Left lung (tissue), 10 donors: ENCODE results near the gene FUT6. TPM values are rescaled to one million over a fixed set of nuclear protein-coding genes. Genes with fewer than 3 reads are reported as not detected.

Experiments used
- ATAC-seq: fragments of 200-7000 bp; cut with Tn5 transposase; one replicate; pipeline ENCODE4 v1.9.1; 2020; ENCODE audit warnings: moderate library complexity
- DNase-seq, 4 donors: peaks; one replicate each; pipeline ENCODE4 v3.0.0-alpha.2; 2013 to 2020
- H3K27ac ChIP-seq, 2 donors: fragments of 200-600 bp; sonication (generic) in 1 of 2; one replicate each; pipeline versions ENCODE4 v1.5.0 to v1.8.0; 2020 to 2021
- H3K27me3 ChIP-seq, 2 donors: fragments of 200-600 bp; sonication (generic) in 1 of 2; one replicate each; pipeline versions ENCODE4 v1.5.0 to v1.8.0; 2020 to 2021
- H3K36me3 ChIP-seq, 2 donors: fragments of 200-600 bp; sonication (generic) in 1 of 2; one replicate each; pipeline versions ENCODE4 v1.5.0 to v1.8.0; 2020 to 2021
- H3K4me1 ChIP-seq, 2 donors: fragments of 200-600 bp; one replicate each; pipeline ENCODE4 v1.8.0; 2021
- H3K4me3 ChIP-seq, 2 donors: fragments of 200-600 bp; sonication (generic) in 1 of 2; one replicate each; pipeline versions ENCODE4 v1.5.0 to v1.8.0; 2020 to 2021; ENCODE audit warnings: mild to moderate bottlenecking in 1 of 2
- H3K9me3 ChIP-seq, 2 donors: fragments of 200-600 bp; sonication (generic) in 1 of 2; one replicate each; pipeline versions ENCODE4 v1.5.0 to v1.8.0; 2020 to 2021
- intact Hi-C, 2 donors: fragments of 100-400 bp; cut with DNase I; formaldehyde crosslinking; loops; one replicate each; pipeline versions ENCODE4 v1.11.2 to v1.14.2; 2022
- polyA plus RNA-seq, 6 donors: library from polyadenylated mRNA; unstranded; fragments of 120-200 nt; gene quantifications; one replicate each; pipeline ENCODE4 v1.2.1, GENCODE V29; 2013; ENCODE audit not compliant: insufficient read length in 6 of 6
- total RNA-seq, 2 donors: library from RNA; stranded (reverse); fragmentation: NEBNext Ultra II Directional; extraction: Animal tissue kit (Norgen Biotek cat#: 25700); gene quantifications; one replicate each; pipeline ENCODE4 v1.2.1, GENCODE V29; 2021
- TF ChIP-seq, protein P1 (sequence below), 2 donors: fragments of 200-600 bp; sonication (generic) in 1 of 2; IDR thresholded peaks; one replicate each; pipeline versions ENCODE4 v1.5.0 to v1.8.0; 2021; ENCODE audit warnings: antibody characterized with exemption in 2 of 2
- donor health status: DM: no; HTN: yes; CAD: no.
- donor health status: DM: no; HTN: no; CAD: no.

The FUT6 gene
- total and polyA plus RNA-seq, 8 donors = 0.32 to 0.87 (median 0.70) TPM

DNA sequence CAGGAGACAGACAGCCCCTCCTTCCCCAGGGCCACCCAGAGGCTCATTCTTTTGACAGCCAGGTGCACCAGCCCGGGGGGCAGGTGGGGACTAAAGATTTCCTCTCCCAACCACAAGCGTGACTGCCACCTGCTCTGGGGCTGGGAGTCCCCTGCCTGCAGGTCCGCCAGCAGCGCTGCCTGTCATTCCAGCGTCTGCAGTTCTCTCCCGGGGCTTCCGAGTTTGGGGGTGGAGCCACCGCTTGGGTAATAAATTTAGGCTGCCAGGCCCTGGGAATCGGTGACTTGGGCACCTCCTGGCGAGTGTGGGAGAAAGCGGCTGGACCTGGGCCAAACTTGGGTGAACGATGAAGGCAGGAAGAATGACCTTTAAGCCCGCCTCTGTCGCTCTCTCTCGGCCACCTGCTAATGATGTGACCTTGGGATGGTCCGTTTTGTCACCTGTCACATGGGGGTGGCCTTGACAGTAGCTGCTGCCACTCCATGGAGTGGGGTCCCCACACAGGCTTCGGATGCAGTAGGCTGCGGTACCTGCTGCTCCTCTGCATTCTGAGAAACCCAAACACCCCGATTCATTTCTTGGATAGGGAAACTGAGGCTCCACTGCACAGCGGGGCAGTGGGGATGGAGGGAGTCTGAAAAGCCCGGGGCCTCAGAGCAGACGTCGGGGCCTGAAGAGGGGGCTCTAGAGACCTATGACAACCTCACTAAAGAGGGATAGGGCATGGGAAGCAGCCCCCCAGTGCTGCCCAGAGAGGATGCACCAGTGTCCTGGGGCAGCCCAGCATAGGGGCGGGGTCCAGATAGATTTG, 12.8 kb downstream of the FUT6 start:
- H3K27ac ChIP-seq = no peak overlapping the region
- DNase-seq = peak in 2 of 4 donors; percentile 58 to 59
- peaks cover 0 to 74% of the 10 kb centered on the region in 2 donors for H3K27me3 ChIP-seq
- no peaks in the 10 kb centered on the region for H3K36me3 ChIP-seq
- peaks cover 0 to 29% of the 10 kb centered on the region in 2 donors for H3K4me1 ChIP-seq
- intact Hi-C loops = no loop called here
- no peaks in the 10 kb centered on the region for H3K9me3 ChIP-seq
- TF ChIP-seq, protein P1, sequence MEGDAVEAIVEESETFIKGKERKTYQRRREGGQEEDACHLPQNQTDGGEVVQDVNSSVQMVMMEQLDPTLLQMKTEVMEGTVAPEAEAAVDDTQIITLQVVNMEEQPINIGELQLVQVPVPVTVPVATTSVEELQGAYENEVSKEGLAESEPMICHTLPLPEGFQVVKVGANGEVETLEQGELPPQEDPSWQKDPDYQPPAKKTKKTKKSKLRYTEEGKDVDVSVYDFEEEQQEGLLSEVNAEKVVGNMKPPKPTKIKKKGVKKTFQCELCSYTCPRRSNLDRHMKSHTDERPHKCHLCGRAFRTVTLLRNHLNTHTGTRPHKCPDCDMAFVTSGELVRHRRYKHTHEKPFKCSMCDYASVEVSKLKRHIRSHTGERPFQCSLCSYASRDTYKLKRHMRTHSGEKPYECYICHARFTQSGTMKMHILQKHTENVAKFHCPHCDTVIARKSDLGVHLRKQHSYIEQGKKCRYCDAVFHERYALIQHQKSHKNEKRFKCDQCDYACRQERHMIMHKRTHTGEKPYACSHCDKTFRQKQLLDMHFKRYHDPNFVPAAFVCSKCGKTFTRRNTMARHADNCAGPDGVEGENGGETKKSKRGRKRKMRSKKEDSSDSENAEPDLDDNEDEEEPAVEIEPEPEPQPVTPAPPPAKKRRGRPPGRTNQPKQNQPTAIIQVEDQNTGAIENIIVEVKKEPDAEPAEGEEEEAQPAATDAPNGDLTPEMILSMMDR (IDR thresholded peaks at IDR 0.05) = no peak
- H3K4me3 ChIP-seq = peak overlapping the region in 1 of 2 donors; percentile 47
- ATAC-seq = no peak

DNA sequence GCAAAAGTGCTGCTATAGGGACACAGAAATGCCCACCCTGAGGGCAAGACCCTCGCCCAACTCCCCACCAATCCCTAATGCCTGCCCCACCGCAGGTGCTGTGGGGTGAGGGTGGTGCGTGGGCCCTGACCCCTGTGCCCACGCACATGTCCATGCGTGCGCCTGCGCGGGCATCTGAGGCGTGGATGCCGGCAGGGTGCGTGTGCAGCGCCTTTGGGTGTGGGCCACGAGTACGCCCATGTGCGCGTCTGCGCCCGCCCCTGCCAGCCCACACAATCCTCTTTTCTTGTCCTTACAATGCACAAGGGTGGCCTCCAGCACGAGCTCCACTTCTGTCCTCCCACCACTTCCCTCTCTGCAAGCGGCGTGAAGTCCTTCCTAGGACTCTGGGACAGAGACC, 14.3 kb downstream of the FUT6 start:
- Histone ChIP-seq H3K4me1 (peaks cover 0 to 29% of the 10 kb centered on the region in 2 donors), H3K27me3 (peaks cover 0 to 69% of the 10 kb centered on the region in 2 donors), H3K4me3 (no peak overlapping the region), H3K36me3 (no peaks in the 10 kb centered on the region), H3K27ac (no peak overlapping the region), H3K9me3 (no peaks in the 10 kb centered on the region)
- TF ChIP-seq, protein P1 (IDR thresholded peaks at IDR 0.05) = no peak
- intact Hi-C loops = no loop called here
- DNase-seq (no peak), ATAC-seq (no peak)

DNA sequence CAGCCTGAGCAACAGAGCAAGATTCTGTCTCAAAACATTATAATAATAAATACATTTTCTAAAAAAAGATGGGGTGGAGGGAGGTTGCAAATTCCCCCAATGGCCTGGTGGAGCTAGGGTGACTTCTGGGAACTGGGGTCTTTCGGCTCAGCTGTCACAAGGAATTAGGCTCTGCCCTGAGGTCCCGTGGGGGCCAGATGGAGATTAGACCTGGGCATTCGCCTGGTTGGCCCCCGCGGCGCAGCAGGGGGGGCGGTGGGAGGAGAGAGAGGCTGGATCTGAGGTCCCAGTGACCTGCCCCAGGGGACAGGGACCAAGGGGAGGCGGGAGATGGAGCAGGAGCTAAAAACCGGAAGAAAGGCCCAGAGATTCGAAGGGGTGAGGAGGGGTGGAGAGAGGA, 14.8 kb downstream of the FUT6 start:
- DNase-seq (no peak), ATAC-seq (no peak)
- intact Hi-C loops = no loop called here
- no peaks in the 10 kb centered on the region for H3K36me3 ChIP-seq
- H3K9me3 ChIP-seq = no peaks in the 10 kb centered on the region
- no peak overlapping the region for H3K27ac ChIP-seq
- H3K4me1 ChIP-seq = peaks cover 0 to 29% of the 10 kb centered on the region in 2 donors
- no peak overlapping the region for H3K4me3 ChIP-seq
- TF ChIP-seq, protein P1 (IDR thresholded peaks at IDR 0.05) = no peak
- peaks cover 0 to 65% of the 10 kb centered on the region in 2 donors for H3K27me3 ChIP-seq

DNA sequence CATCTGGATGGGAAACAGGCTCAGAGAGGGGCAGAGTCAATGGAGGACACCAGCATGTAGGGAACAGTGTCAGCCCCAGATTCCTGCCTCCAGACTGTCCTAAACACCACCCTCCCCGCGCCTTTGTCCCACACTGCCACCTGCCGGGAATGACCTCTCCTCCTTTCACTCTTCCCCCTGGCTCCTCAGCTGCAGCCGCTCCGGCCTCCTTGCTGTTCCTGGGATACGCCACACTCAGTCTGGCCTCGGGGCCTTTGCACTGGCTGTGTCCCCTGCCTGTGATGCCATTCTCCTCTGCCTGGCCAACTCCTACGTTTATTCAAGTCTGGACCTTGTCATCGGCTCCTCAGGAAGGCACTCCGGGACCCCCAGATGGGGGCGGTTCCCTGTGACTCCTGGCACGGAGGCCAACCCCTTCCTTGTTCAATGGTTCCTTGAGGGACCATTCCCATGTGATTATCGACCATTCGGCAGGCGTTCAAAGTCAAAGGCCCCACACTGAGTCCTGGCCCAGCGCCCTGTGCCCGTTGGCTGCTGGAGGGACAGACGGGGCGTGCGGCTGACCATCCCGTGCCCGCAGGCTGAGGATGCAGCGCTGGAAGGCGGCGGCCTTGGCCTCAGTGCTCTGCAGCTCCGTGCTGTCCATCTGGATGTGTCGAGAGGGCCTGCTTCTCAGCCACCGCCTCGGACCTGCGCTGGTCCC, 15.8 kb downstream of the FUT6 start:
- H3K27ac ChIP-seq = no peak overlapping the region
- no peaks in the 10 kb centered on the region for H3K9me3 ChIP-seq
- H3K36me3 ChIP-seq = no peaks in the 10 kb centered on the region
- TF ChIP-seq, protein P1 (IDR thresholded peaks at IDR 0.05) = no peak
- peaks cover 0 to 54% of the 10 kb centered on the region in 2 donors for H3K27me3 ChIP-seq
- ATAC-seq (no peak), DNase-seq (no peak)
- no peak overlapping the region for H3K4me3 ChIP-seq
- peaks cover 0 to 20% of the 10 kb centered on the region in 2 donors for H3K4me1 ChIP-seq
- intact Hi-C loops = no loop called here

DNA sequence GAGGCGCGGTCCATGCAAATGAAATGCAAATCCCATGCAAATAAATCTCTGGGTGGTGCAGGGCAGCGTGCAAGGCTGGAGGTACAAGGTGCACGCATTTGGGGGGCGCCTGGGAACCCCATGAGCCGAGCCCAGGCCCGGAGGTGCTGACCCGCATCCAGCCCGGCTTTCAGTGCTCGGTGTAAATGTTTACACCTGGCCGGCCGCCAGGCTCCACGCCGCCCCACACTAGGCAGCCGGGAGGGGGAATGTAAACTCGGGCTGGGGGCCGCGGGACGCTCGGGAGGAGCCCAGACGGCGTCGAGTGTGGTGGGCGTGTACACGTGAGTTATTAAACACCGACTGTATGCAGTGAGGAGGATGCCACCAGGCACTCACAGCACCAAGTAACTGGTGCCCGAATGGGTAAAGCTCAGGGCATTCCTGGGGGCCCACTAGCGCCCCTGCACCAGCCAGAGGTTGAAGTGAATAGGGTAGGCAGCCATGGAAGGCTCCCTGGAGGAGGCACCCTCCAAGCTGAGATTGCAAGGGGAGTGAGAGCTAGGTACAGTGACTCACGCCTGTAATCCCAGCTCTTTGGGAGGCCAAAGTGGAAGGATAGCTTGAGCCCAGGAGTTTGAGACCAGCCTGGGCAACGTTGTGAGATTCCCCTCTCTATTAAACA, 17.2 kb downstream of the FUT6 start:
- Histone ChIP-seq H3K27ac (no peak overlapping the region), H3K36me3 (no peaks in the 10 kb centered on the region), H3K27me3 (peaks cover 0 to 41% of the 10 kb centered on the region in 2 donors), H3K4me3 (no peak overlapping the region), H3K4me1 (peaks cover 0 to 9% of the 10 kb centered on the region in 2 donors), H3K9me3 (no peaks in the 10 kb centered on the region)
- TF ChIP-seq, protein P1 (IDR thresholded peaks at IDR 0.05) = no peak
- ATAC-seq = no peak
- no peak for DNase-seq
- intact Hi-C loops = no loop called here
